Naive thymus-derived CD4-positive, alpha-beta T cell (primary cell): Measurements from ENCODE around the gene C2CD2. TPM values are rescaled to one million over a fixed set of nuclear protein-coding genes. Genes with fewer than 3 reads are reported as not detected.

Experiments
- ATAC-seq: fragments of 150-1000 bp; cut with Tn5 transposase; 2 replicates; pipeline ENCODE4 v1.10.0; 2021; ENCODE audit warnings: mild to moderate bottlenecking, moderate library complexity
- CTCF ChIA-PET: fragments of 350-600 bp; sonication (Branson Sonifier 250); formaldehyde crosslinking; loops from one replicate; lab custom pipeline; 2021; ENCODE audit warnings: antibody characterized with exemption; lab: Charles Lee
- POLR2A ChIA-PET: fragments of 350-600 bp; sonication (Branson Sonifier 250); formaldehyde crosslinking; loops from one replicate; lab custom pipeline; 2021; ENCODE audit warnings: antibody characterized with exemption, inconsistent platforms; lab: Charles Lee
- DNase-seq, 9 donors: peaks; one replicate each; pipeline versions ENCODE4 v3.0.0 to v3.0.0-alpha.2; 2020 to 2022; ENCODE audit warnings: mixed read lengths in 1 of 9
- H3K27ac ChIP-seq: one replicate; pipeline ENCODE4 v1.7.0; 2013; ENCODE audit warnings: mild to moderate bottlenecking, low read depth, low read length, moderate library complexity
- H3K27me3 ChIP-seq, 2 donors: one replicate each; pipeline ENCODE4 v1.7.0; 2013; ENCODE audit warnings: low read length in 2 of 2, mild to moderate bottlenecking in 2 of 2, moderate library complexity in 2 of 2; ENCODE audit not compliant: control insufficient read depth in 2 of 2, insufficient read depth in 2 of 2
- H3K36me3 ChIP-seq, 3 experiments: 1 replicate in 2 of 3; 2 replicates in 1 of 3; pipeline ENCODE4 v1.7.0; 2013; ENCODE audit warnings: low read length in 3 of 3, mild to moderate bottlenecking in 3 of 3, moderate library complexity in 1 of 3; ENCODE audit not compliant: insufficient read depth in 3 of 3, control insufficient read depth in 2 of 3
- H3K4me1 ChIP-seq, 2 donors: one replicate each; pipeline ENCODE4 v1.7.0; 2013; ENCODE audit warnings: low read length in 2 of 2, mild to moderate bottlenecking in 2 of 2, moderate library complexity in 1 of 2; ENCODE audit not compliant: control insufficient read depth in 2 of 2, insufficient read depth in 2 of 2
- H3K4me3 ChIP-seq: 2 replicates; pipeline ENCODE4 v1.7.0; 2013; ENCODE audit warnings: mild to moderate bottlenecking, low read length
- H3K9me3 ChIP-seq, 3 experiments: 1 replicate in 2 of 3; 2 replicates in 1 of 3; pipeline ENCODE4 v1.7.0; 2013; ENCODE audit warnings: low read length in 3 of 3; ENCODE audit not compliant: control insufficient read depth in 2 of 3
- H3K27ac Mint-ChIP-seq, 9 donors: one replicate each; pipeline ENCODE4 v1.8.0; 2020 to 2022; ENCODE audit warnings: mixed read lengths in 9 of 9, mild to moderate bottlenecking in 8 of 9, moderate library complexity in 5 of 9, inconsistent platforms in 2 of 9
- H3K27me3 Mint-ChIP-seq, 5 donors: one replicate each; pipeline ENCODE4 v1.8.0; 2021 to 2022; ENCODE audit warnings: mixed read lengths in 5 of 5, mild to moderate bottlenecking in 1 of 5
- H3K36me3 Mint-ChIP-seq, 5 donors: one replicate each; pipeline ENCODE4 v1.8.0; 2020 to 2022; ENCODE audit warnings: mixed read lengths in 5 of 5, mild to moderate bottlenecking in 3 of 5, inconsistent platforms in 1 of 5
- H3K4me1 Mint-ChIP-seq, 7 donors: one replicate each; pipeline ENCODE4 v1.8.0; 2020 to 2022; ENCODE audit warnings: mixed read lengths in 7 of 7, mild to moderate bottlenecking in 3 of 7, inconsistent platforms in 1 of 7
- H3K4me3 Mint-ChIP-seq, 10 donors: one replicate each; pipeline ENCODE4 v1.8.0; 2020 to 2022; ENCODE audit warnings: mild to moderate bottlenecking in 10 of 10, mixed read lengths in 10 of 10, moderate library complexity in 6 of 10, inconsistent platforms in 2 of 10
- H3K9me3 Mint-ChIP-seq, 11 donors: one replicate each; pipeline ENCODE4 v1.8.0; 2020 to 2022; ENCODE audit warnings: mixed read lengths in 11 of 11, mild to moderate bottlenecking in 4 of 11, inconsistent platforms in 1 of 11, moderate library complexity in 1 of 11
- intact Hi-C, 2 donors: fragments of 100-400 bp; cut with micrococcal nuclease; formaldehyde crosslinking; loops; one replicate each; pipeline ENCODE4 v1.15.1; 2023
- polyA plus RNA-seq, 2 donors: library from polyadenylated mRNA; unstranded; fragments of 300-500 nt; fragmentation: Illumina TruSeq; gene quantifications; one replicate each; pipeline ENCODE4 v1.2.3, GENCODE V29; 2021
- total RNA-seq, 6 experiments: library from RNA in 5 of 6; stranded (reverse) in 5 of 6; gene quantifications; 1 replicate in 5 of 6; 2 replicates in 1 of 6; pipeline ENCODE4 v1.2.3 and lab custom pipeline; 2021 to 2026

The C2CD2 gene
- total and polyA plus RNA-seq, 7 experiments from 2014 or later, result 2.8 to 14.8 (median 10.0) TPM

GRCh38 chr21:41899426-41900202 is 54.2 kb downstream of the C2CD2 start:
- CTCF ChIA-PET, result interaction anchor here (1.0 kb wide), 1 partner anchor 209 kb away, joined by 3 read pairs; no protein-coding TSS in a partner anchor
- DNase-seq, result peak in 6 of 9 donors; percentile 3 to 47 (median 8)
- H3K4me3 Mint-ChIP-seq, result peak overlapping the region in 7 of 10 donors; percentile 44 to 73 (median 63)
- ATAC-seq, result peak; percentile 40
- intact Hi-C loops, result loop anchor here in 1 of 2 donors (5.0 kb wide), 1 partner anchor 163 kb away; no protein-coding TSS in a partner anchor
- peaks cover 8 to 41% (median 15%) of the 10 kb centered on the region in 5 donors for H3K36me3 Mint-ChIP-seq
- POLR2A ChIA-PET, result no interaction called here
- H3K27ac ChIP-seq, result no peak overlapping the region
- no peaks in the 10 kb centered on the region for H3K9me3 Mint-ChIP-seq
- peaks cover 9 to 41% (median 24%) of the 10 kb centered on the region in 7 donors for H3K4me1 Mint-ChIP-seq
- H3K36me3 ChIP-seq, result peaks cover 0 to 29% (median 0%) of the 10 kb centered on the region in 3 experiments
- H3K9me3 ChIP-seq, result no peaks in the 10 kb centered on the region
- peak overlapping the region in 7 of 9 donors; percentile 40 to 84 (median 59) for H3K27ac Mint-ChIP-seq
- H3K27me3 ChIP-seq, result no peaks in the 10 kb centered on the region
- no peak overlapping the region for H3K4me3 ChIP-seq
- H3K4me1 ChIP-seq, result peaks cover 4 to 16% of the 10 kb centered on the region in 2 donors
- no peaks in the 10 kb centered on the region for H3K27me3 Mint-ChIP-seq

DNA sequence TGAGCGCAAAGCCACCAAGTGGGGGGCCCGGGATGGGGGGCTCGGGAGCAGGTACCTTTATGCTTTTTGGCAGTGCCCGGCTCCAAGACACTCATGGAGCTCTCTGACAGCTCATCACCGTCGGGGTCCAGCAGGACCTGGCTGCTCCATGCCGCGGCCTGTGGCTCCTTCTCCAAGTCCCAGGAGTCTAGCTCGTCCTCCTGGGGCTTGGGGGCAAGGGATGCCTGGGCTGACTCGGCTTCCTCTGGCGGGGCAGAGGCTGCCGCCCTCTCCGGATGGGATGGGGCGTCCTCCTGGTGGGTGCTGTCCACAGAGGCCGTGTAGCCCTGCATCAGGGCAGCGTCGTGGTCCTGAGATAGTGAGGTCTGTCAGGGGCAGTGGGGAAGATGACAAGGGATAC is 54.8 kb downstream of the C2CD2 start:
- peaks cover 9 to 41% (median 24%) of the 10 kb centered on the region in 7 donors for H3K4me1 Mint-ChIP-seq

GRCh38 chr21:41897700-41898099 is 56.1 kb downstream of the C2CD2 start:
- no peaks in the 10 kb centered on the region for H3K9me3 ChIP-seq
- Mint-ChIP-seq H3K27me3 (no peaks in the 10 kb centered on the region), H3K4me1 (peaks cover 9 to 41% (median 24%) of the 10 kb centered on the region in 7 donors), H3K4me3 (no peak overlapping the region), H3K27ac (no peak overlapping the region), H3K9me3 (no peaks in the 10 kb centered on the region), H3K36me3 (peaks cover 8 to 25% (median 15%) of the 10 kb centered on the region in 5 donors)
- H3K4me3 ChIP-seq, result no peak overlapping the region
- intact Hi-C loops, result loop anchor here in 1 of 2 donors (2.0 to 5.0 kb wide), 3 partner anchors 29 to 165 kb away; no protein-coding TSS in a partner anchor
- DNase-seq, result no peak
- ATAC-seq, result no peak
- H3K27ac ChIP-seq, result no peak overlapping the region
- H3K4me1 ChIP-seq, result peaks cover 4 to 16% of the 10 kb centered on the region in 2 donors
- POLR2A ChIA-PET, result interaction anchor here (0.9 kb wide), 1 partner anchor 18 kb away, joined by 6 read pairs; the partner anchor contains the start of gene PRDM15
- CTCF ChIA-PET, result no interaction called here
- peaks cover 0 to 10% (median 0%) of the 10 kb centered on the region in 3 experiments for H3K36me3 ChIP-seq
- H3K27me3 ChIP-seq, result no peaks in the 10 kb centered on the region

More for the DNA sequence above, 54.8 kb downstream of the C2CD2 start:
- intact Hi-C loops, result loop anchor here in 1 of 2 donors (5.0 kb wide), 1 partner anchor 163 kb away; no protein-coding TSS in a partner anchor
- Mint-ChIP-seq H3K27ac (peak overlapping the region in 5 of 9 donors; percentile 41 to 84 (median 43)), H3K27me3 (no peaks in the 10 kb centered on the region), H3K36me3 (peaks cover 8 to 36% (median 15%) of the 10 kb centered on the region in 5 donors), H3K4me3 (peak overlapping the region in 2 of 10 donors; percentile 57 to 65), H3K9me3 (no peaks in the 10 kb centered on the region)
- ChIA-PET CTCF (interaction anchor here (0.6 kb wide), 2 partner anchors 171 to 183 kb away, joined by 3 read pairs; no protein-coding TSS in a partner anchor), POLR2A (interaction anchor here (0.6 kb wide), 1 partner anchor 112 kb away, joined by 6 read pairs; no protein-coding TSS in a partner anchor)
- Histone ChIP-seq H3K4me3 (no peak overlapping the region), H3K27ac (no peak overlapping the region), H3K27me3 (no peaks in the 10 kb centered on the region), H3K9me3 (no peaks in the 10 kb centered on the region), H3K4me1 (peaks cover 4 to 16% of the 10 kb centered on the region in 2 donors), H3K36me3 (peaks cover 0 to 23% (median 0%) of the 10 kb centered on the region in 3 experiments)
- no peak for ATAC-seq
- DNase-seq, result no peak

DNA sequence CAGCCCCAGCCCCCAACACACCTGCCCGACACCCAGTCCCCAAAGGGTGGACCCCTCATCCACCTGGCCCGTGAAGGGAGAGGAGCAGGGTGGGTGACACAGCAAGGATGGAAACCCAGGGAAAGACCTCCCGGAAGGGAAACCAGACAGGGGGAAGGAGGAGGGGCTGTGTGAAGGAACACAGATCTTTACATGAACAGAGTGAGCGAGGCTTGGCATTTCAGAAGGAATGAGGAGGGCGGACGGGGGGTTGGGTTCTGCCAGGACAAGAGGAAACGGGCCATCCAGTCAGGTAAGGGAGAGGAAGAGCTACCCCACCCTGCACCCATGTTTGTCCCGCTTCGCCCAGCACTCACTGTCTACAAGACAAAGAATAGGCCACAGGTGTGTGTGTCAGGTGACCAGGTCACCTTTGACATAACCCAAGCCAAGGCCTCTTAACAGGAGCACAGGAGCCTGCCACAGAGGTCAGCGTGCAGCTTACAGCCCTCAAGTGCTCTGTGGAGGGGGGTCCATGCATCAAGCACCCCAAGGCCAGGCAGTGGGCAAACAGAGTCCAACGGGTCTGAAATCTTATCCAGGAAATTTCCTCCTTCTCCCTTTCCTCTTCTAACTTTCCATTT is 56.7 kb downstream of the C2CD2 start:
- H3K9me3 Mint-ChIP-seq, result no peaks in the 10 kb centered on the region
- peaks cover 9 to 41% (median 24%) of the 10 kb centered on the region in 7 donors for H3K4me1 Mint-ChIP-seq
- peaks cover 8 to 20% (median 13%) of the 10 kb centered on the region in 5 donors for H3K36me3 Mint-ChIP-seq
- no peak for ATAC-seq
- no peaks in the 10 kb centered on the region for H3K27me3 Mint-ChIP-seq
- peaks cover 4 to 16% of the 10 kb centered on the region in 2 donors for H3K4me1 ChIP-seq
- no peaks in the 10 kb centered on the region for H3K9me3 ChIP-seq
- no peak overlapping the region for H3K4me3 ChIP-seq
- POLR2A ChIA-PET, result no interaction called here
- no peaks in the 10 kb centered on the region for H3K27me3 ChIP-seq
- peaks cover 0 to 6% (median 0%) of the 10 kb centered on the region in 3 experiments for H3K36me3 ChIP-seq
- CTCF ChIA-PET, result interaction anchor here (2.1 kb wide), 1 partner anchor 220 kb away, joined by 11 read pairs; no protein-coding TSS in a partner anchor
- no peak overlapping the region for H3K4me3 Mint-ChIP-seq
- H3K27ac ChIP-seq, result no peak overlapping the region
- no peak overlapping the region for H3K27ac Mint-ChIP-seq
- intact Hi-C loops, result loop anchor here in 1 of 2 donors (2.0 to 5.0 kb wide), 3 partner anchors 30 to 165 kb away; no protein-coding TSS in a partner anchor
- DNase-seq, result no peak

DNA sequence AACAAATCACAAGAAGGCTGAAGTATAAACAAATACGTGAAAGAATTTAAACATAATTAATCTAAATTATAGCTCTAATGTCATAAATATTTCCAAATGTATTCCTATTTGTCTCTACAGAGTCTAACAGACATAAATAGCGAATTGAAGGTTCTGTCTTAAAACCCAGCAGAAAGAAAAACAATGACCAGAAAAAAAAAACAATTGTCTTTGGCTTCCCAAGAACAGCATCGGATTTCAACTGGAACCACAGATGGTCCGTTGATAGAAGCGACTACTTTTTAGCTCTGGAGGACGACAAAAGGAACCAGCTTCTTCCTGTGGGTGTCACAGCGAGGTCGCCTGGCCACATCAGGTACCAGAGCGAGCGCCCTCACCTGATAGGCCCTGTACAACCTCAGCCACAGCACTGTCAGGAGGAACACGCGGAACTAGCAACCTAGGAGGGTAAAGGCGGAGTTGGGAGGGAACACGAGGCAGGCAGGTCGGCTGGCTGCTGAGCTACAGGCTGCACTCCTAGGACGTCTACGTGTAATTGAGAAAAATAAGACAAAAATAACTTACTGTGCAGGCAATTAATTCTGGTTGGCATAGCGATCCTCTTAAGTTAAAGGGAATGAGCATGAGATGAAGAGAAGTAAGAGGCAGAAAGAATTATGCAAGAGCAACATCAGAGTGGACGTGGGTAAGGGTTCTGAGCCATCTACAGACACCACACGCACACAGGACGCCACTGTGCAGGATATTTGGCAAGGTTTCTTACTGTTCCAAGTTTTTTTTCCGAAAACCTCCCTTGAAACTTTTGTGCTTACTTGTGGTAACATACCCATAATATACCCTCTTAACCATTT is 58.0 kb downstream of the C2CD2 start:
- ATAC-seq, result peak; percentile 94
- H3K27me3 ChIP-seq, result no peaks in the 10 kb centered on the region
- ChIA-PET POLR2A (interaction anchor here (0.6 to 1.5 kb wide), 5 partner anchors 17 to 222 kb away, joined by 3 to 12 read pairs (median 5); partner anchors contain the start of gene PRDM15), CTCF (interaction anchor here (0.6 to 2.1 kb wide), 9 partner anchors 16 to 439 kb away, joined by 3 to 11 read pairs (median 4); no protein-coding TSS in a partner anchor)
- H3K27ac Mint-ChIP-seq, result peak overlapping the region; percentile 34 to 91 (median 71)
- H3K9me3 Mint-ChIP-seq, result no peaks in the 10 kb centered on the region
- no peak overlapping the region for H3K4me3 ChIP-seq
- no peak overlapping the region for H3K27ac ChIP-seq
- intact Hi-C loops, result loop anchor here in 1 of 2 donors (1.0 to 5.0 kb wide), 5 partner anchors 17 to 221 kb away; partner anchors contain the start of gene PRDM15
- peaks cover 0 to 9% (median 3%) of the 10 kb centered on the region in 5 donors for H3K36me3 Mint-ChIP-seq
- peaks cover 9 to 35% (median 21%) of the 10 kb centered on the region in 7 donors for H3K4me1 Mint-ChIP-seq
- peaks cover 4 to 16% of the 10 kb centered on the region in 2 donors for H3K4me1 ChIP-seq
- H3K36me3 ChIP-seq, result peaks cover 0 to under 1% (median 0%) of the 10 kb centered on the region in 3 experiments
- peak overlapping the region in 8 of 10 donors; percentile 35 to 70 (median 51) for H3K4me3 Mint-ChIP-seq
- no peaks in the 10 kb centered on the region for H3K9me3 ChIP-seq
- H3K27me3 Mint-ChIP-seq, result no peaks in the 10 kb centered on the region
- peak in 8 of 9 donors; percentile 18 to 72 (median 58) for DNase-seq
